Panc1 (cell line): ENCODE measurements around the gene IYD.

Source experiments
- CTCF ChIP-seq: fragments of 450-650 bp; IDR thresholded peaks from 2 replicates; pipeline ENCODE4 v1.5.1; 2017; ENCODE audit warnings: mild to moderate bottlenecking
- POLR2AphosphoS5 ChIP-seq: IDR thresholded peaks from 2 replicates; pipeline ENCODE4 v1.6.1; 2012; ENCODE audit warnings: mild to moderate bottlenecking, low read depth, low read length, moderate library complexity

- no peak for TF ChIP-seq CTCF
- TF ChIP-seq POLR2AphosphoS5: no peak
Observed at GRCh38 chr6:150368762-150369161, at the start of gene IYD.
